Smooth muscle cell (in vitro differentiated cells): Measurements from ENCODE around the gene GPR108. TPM values are rescaled to one million over a fixed set of nuclear protein-coding genes. Genes with fewer than 3 reads are reported as not detected.
A peak's percentile ranks its signal among the peaks of the same experiment; 100 is the strongest.

ENCODE experiments used
- DNase-seq: peaks from one replicate; lab custom pipeline; 2025; ENCODE audit not compliant: unreplicated experiment; lab: John Stamatoyannopoulos, UW
- H2AFZ ChIP-seq: fragments of 200-600 bp; sonication (generic); 2 replicates; pipeline ENCODE4 v1.6.0; 2016; ENCODE audit warnings: antibody characterized with exemption, low read depth, mild to moderate bottlenecking
- H3F3A ChIP-seq: fragments of 200-600 bp; sonication (generic); 2 replicates; pipeline ENCODE4 v1.6.0; 2017; ENCODE audit warnings: antibody characterized with exemption, low read depth
- H3K27ac ChIP-seq: fragments of 200-600 bp; sonication (generic); 2 replicates; pipeline ENCODE4 v1.5.1; 2016; ENCODE audit warnings: low read depth, mild to moderate bottlenecking
- H3K27me3 ChIP-seq: fragments of 200-600 bp; sonication (generic); 2 replicates; pipeline ENCODE4 v1.6.1; 2016; ENCODE audit warnings: low read depth, mild to moderate bottlenecking
- H3K36me3 ChIP-seq: fragments of 200-600 bp; sonication (generic); 2 replicates; pipeline ENCODE4 v1.5.1; 2016; ENCODE audit warnings: low read depth
- H3K4me1 ChIP-seq: fragments of 200-600 bp; sonication (generic); 2 replicates; pipeline ENCODE4 v1.5.1; 2016; ENCODE audit warnings: low read depth
- H3K4me2 ChIP-seq: fragments of 200-600 bp; sonication (generic); 2 replicates; pipeline ENCODE4 v1.6.0; 2016; ENCODE audit warnings: mild to moderate bottlenecking
- H3K4me3 ChIP-seq: fragments of 200-600 bp; sonication (generic); 2 replicates; pipeline ENCODE4 v1.5.1; 2016; ENCODE audit warnings: mild to moderate bottlenecking
- H3K79me2 ChIP-seq: fragments of 200-600 bp; sonication (generic); 2 replicates; pipeline ENCODE4 v1.6.0; 2016; ENCODE audit warnings: low read depth, mild to moderate bottlenecking
- H3K9ac ChIP-seq: fragments of 200-600 bp; sonication (generic); 2 replicates; pipeline ENCODE4 v1.6.0; 2016; ENCODE audit warnings: low read depth
- H3K9me3 ChIP-seq: fragments of 200-600 bp; sonication (generic); replicated peaks from 2 replicates; pipeline ENCODE4 v1.5.1; 2016; ENCODE audit warnings: low read depth
- H4K20me1 ChIP-seq: fragments of 200-600 bp; sonication (generic); 2 replicates; pipeline ENCODE4 v1.6.0; 2016; ENCODE audit warnings: low read depth
- CTCF ChIP-seq: fragments of 200-600 bp; sonication (generic); IDR thresholded peaks from 2 replicates; pipeline ENCODE4 v1.5.1; 2017; ENCODE audit warnings: borderline replicate concordance, mild to moderate bottlenecking, antibody characterized with exemption; ENCODE audit not compliant: insufficient read depth, poor library complexity, severe bottlenecking
- WGBS: methylation state at CpG from one replicate; pipeline ENCODE4 v1.1.7; 2016; ENCODE audit warnings: low lambda C conversion rate; 5-methylcytosine and 5-hydroxymethylcytosine counted together
- polyA plus RNA-seq: library from polyadenylated mRNA; unstranded; fragments of >200 nt; fragmentation: Nextera tagmentation; extraction: Ambion mirVana; gene quantifications from 2 replicates; pipeline ENCODE4 v1.2.1, GENCODE V29; 2016
- total RNA-seq: library from RNA; depleted of rRNA; stranded (reverse); fragments of >200 nt; gene quantifications from 2 replicates; pipeline ENCODE4 v1.2.3, GENCODE V29; 2014

The GPR108 gene
- total and polyA plus RNA-seq, 2 experiments from 2014 or later = 34.4 to 62.1 TPM

GRCh38 chr19:6743714-6744380 lies 6.5 kb upstream of the GPR108 start:
- peaks cover 4% of the 10 kb centered on the region for H3K36me3 ChIP-seq
- H3K4me1 ChIP-seq = peaks cover 45% of the 10 kb centered on the region
- H3K9me3 ChIP-seq = no peaks in the 10 kb centered on the region
- no peak for DNase-seq
- H4K20me1 ChIP-seq = peaks cover 54% of the 10 kb centered on the region
- H3K27ac ChIP-seq = peak overlapping the region; percentile 63
- H3K9ac ChIP-seq = no peak overlapping the region
- H3K27me3 ChIP-seq = no peaks in the 10 kb centered on the region
- WGBS = 81% methylated on average over 15 of the region's 15 CpGs
- peak overlapping the region; percentile 30 for H3K4me2 ChIP-seq
- H3K79me2 ChIP-seq = peaks cover 28% of the 10 kb centered on the region
- H3F3A ChIP-seq = peaks cover 14% of the 10 kb centered on the region
- no peak overlapping the region for H2AFZ ChIP-seq
- H3K4me3 ChIP-seq = no peak overlapping the region
- TF ChIP-seq CTCF = no peak

GRCh38 chr19:6743066-6743465 lies 5.7 kb upstream of the GPR108 start:
- Histone ChIP-seq H2AFZ (no peak overlapping the region), H3F3A (peaks cover 19% of the 10 kb centered on the region), H3K9ac (no peak overlapping the region), H3K9me3 (no peaks in the 10 kb centered on the region), H3K4me2 (peak overlapping the region; percentile 1), H3K4me3 (no peak overlapping the region), H3K36me3 (peaks cover 3% of the 10 kb centered on the region), H4K20me1 (peaks cover 49% of the 10 kb centered on the region), H3K27ac (peak overlapping the region; percentile 63), H3K79me2 (peaks cover 28% of the 10 kb centered on the region), H3K4me1 (peaks cover 53% of the 10 kb centered on the region), H3K27me3 (no peaks in the 10 kb centered on the region)
- 76% methylated on average over 7 of the region's 7 CpGs for WGBS
- DNase-seq = no peak
- TF ChIP-seq CTCF = no peak

- H3K4me2 ChIP-seq = peak overlapping the region; percentile 93
- H3K4me3 ChIP-seq = peak overlapping the region; percentile 92
- peaks cover 28% of the 10 kb centered on the region for H3K79me2 ChIP-seq
- no peaks in the 10 kb centered on the region for H3K27me3 ChIP-seq
- H4K20me1 ChIP-seq = peaks cover 43% of the 10 kb centered on the region
- peak; percentile 58 for DNase-seq
- no peak for TF ChIP-seq CTCF
- WGBS = 2% methylated on average over 39 of the region's 46 CpGs
- no peaks in the 10 kb centered on the region for H3K9me3 ChIP-seq
- H3K27ac ChIP-seq = peak overlapping the region; percentile 79
- peaks cover 27% of the 10 kb centered on the region for H3F3A ChIP-seq
- peaks cover 60% of the 10 kb centered on the region for H3K4me1 ChIP-seq
- peak overlapping the region; percentile 81 for H3K9ac ChIP-seq
- peak overlapping the region; percentile 31 for H2AFZ ChIP-seq
- no peaks in the 10 kb centered on the region for H3K36me3 ChIP-seq
Observed at GRCh38 chr19:6740589-6741343, 3.4 kb upstream of the GPR108 start.
